Transverse colon (tissue), 3 donors: ENCODE data around the gene NMS.

ENCODE experiments used
- CTCF ChIP-seq, 5 experiments: fragments of 200-600 bp in 3 of 5; fragments of 450-650 bp in 2 of 5; sonication (generic) in 3 of 5; IDR thresholded peaks; 1 replicate in 2 of 5; 2 replicates in 3 of 5; pipeline ENCODE4 v1.5.1; 2016 to 2017; ENCODE audit warnings: antibody characterized with exemption in 5 of 5, inconsistent platforms in 3 of 5, mild to moderate bottlenecking in 2 of 5, moderate library complexity in 1 of 5
- POLR2A ChIP-seq: fragments of 450-650 bp; IDR thresholded peaks from one replicate; pipeline ENCODE4 v1.6.1; 2016; ENCODE audit warnings: antibody characterized with exemption, mild to moderate bottlenecking, moderate library complexity

- TF ChIP-seq POLR2A (no peak), CTCF (IDR thresholded peaks at IDR 0.05) (no peak)
These were observed 58.9 kb downstream of the NMS start for GRCh38 chr2:100529176-100529575.
